Activated CD4-positive, alpha-beta T cell treated with anti-CD3 and anti-CD28 coated beads, Interleukin-2, amount 50 U/mL, for 4 hours (primary cell): Measurements from ENCODE around the gene TBCE.
A peak's percentile ranks its signal among the peaks of the same experiment; 100 is the strongest.

ENCODE experiments used
- DNase-seq, 2 experiments: peaks; one replicate each; pipeline ENCODE4 v3.0.0-alpha.2; 2020

TBCE gene

DNA sequence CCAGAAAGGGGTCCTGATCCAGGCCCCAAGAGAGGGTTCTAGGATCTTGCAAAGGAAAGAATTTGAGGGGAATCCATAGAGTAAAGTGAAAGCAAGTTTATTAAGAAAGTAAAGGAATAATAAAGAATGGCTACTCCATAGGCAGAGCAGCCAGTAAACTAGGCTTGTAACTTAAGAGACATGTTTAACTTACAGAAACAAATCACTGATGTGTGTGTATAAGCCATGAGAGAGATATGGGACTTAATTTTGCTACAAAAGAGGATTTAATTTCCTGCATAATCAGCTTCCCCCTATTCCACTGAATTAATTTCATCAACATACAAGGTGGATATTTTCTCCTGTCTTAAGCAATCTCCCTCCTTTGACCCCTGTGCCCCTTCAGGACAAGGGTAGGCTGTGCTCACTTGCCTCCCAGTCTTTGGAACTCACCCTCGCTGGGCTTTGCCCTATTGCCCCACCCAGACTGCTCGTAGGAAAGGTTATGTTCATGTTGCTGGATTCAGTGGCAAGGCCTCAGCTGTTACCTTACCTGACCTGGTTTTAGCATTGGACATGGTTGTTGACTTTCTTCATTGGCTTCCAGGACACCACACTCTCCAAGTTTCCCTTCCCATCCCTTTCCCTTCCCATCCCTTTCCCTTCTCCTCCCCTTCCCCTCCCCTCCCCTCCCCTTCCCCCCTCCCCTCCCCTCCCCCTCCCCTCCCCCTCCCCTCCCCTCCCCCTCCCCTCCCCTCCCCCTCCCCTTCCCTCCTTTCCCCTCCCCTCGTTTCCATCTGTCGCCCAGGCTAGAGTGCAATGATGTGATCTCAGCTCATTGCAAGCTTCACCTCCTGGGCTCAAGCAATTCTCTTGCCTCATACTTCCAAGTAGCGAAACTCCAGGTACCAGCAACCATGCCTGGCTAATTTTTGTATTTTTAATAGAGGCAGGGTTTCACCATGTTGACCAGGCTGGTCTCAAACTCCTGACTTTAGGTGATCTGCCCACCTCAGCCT, 44.6 kb downstream of the TBCE start:
- DNase-seq = no peak

DNA sequence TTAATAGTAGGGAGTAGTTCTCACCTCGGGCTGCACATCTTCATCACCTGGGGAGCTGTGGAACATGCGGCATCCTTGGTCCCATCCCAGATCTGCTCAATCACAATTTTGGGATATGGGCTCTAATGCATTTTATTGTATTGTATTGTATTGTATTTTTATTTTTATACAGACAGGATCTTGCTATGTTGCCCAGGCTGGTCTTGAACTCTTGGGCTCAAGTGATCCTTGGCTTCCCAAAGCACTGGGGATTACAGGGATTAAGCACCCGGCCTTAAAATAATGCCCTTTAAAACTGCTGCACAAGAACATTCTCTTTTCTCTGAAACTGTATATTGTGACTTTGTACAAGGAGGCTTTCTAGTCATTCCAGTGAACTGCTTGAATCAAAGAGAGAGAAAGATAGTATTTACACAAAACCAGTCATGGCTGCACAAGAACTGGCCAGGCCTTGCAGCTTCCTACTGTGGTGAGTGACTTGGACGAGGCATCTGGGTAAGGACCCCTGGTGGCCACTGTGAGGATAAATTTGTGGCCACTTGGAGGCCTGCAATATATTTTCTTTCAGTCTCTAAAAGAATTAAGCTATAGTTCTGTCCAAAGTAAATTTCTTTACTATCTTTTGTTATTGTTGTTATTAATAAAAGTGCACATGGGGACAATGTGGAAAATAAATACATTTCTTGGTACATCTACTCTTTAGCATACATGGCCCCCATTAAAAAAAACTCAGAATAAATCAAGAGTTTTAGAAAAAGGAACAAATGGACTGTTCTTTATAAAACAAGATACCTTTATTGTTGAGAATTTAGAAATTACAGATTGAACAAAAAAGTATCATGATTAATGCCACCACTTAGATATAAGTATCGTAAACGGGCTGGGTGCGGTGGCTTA, 48.0 kb downstream of the TBCE start:
- peak; percentile 46 to 51 for DNase-seq

DNA sequence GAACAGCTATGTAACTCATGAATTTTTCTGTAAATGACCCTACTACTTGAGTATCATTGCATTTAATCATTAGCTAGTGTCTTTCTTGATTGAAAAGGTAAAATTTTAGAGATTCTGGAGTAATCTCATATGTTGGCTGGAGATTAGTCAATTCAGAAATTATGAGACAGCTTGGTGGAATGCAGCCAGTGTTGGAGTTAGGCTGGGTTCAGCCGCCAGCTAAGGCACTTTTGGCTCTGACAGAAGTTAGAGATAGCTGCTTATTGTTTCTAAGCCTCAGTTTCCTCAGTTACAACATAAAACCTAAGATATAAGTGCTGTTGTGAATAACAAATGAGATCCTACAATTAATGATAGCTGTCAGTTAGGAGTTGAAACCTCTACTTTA, 49.4 kb downstream of the TBCE start:
- no peak for DNase-seq

DNA sequence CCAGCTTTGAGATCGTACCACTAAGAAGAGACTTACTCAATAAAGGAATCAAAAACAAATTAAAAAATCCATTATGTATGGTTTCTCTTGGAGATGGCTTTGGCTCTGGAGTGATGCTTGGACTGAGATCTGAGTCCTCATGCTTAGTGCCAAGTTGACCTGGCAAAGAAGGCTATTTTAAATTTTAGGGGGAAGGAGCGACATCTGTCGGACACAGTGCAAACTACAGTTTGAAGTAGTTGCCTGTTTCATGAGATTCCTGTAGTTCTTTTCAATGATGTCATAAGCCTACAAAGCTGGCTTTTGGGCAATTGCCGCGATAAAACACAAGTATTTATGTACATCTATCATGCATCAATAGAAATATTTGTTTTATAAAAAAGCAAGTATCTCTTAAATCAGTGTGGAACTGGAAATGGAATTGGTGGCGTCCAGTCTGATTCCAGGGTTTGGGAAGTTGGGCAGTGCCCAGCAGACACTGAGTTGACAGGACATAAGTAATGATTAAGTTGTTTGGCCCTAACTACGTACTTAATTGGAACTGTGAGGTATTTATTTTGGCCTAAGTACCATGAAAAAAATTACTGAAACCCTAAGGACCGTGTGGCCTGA, 50.0 kb downstream of the TBCE start:
- DNase-seq = peak; percentile 51 to 62

DNA sequence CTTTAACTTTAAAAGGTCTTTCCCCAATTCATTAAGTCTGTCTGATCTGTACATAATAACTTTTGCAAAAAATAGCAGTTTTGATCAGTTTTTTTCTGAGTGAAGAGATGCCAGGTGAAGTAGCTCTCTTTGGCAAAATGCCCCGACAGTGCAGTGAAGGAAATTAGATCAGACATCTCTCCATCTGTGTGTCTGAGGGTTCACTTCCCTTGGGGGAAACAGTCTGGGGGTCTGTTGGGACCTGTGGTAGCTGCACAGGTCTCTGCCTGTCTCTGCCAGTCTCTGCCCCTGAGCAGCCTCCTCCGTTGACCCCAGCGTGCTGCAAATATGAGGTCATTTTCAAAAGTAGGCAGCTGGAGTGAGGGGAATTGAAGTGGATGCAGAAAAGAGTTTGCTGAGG, 54.5 kb downstream of the TBCE start:
- no peak for DNase-seq

DNA sequence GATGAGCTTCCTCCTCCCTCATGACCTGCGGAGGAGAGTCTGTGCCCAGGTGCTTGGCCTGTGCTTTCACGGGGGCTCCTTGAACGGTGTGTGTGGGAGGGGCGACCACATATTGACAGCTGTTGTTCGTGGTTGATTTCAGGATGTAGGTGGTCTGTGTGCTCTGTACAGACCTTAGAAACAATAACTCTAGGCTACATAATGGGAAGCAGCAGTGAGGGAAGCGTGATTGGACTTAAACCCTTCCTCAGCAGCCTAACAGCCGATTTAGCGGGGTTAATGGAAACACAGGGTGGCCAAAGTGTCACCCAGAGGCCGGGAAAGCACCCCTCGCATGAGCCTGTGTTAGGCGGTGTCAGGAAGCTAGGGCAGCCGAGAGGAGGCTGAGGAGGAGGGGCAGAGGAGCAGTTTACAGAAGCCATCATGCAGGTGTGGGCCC, 56.0 kb downstream of the TBCE start:
- no peak for DNase-seq

DNA sequence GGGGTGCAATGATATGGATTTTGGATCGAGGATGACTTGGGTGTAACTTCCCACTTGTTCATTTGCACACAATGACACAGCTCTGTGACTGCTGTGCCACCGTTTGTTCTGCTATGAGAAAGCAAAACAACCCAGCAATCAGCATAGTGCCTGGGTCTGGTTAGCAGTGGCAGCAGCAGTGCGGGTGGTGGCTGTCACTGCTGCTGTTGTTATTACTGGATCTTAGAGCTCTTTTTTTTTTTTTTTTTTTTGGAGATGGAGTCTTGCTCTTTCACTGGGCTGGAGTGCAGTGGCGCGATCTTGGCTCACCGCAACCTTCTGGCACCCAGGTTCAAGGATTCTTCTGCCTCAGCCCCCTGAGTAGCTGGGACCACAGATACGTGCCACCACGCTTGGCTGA, 56.9 kb downstream of the TBCE start:
- DNase-seq = no peak

DNA sequence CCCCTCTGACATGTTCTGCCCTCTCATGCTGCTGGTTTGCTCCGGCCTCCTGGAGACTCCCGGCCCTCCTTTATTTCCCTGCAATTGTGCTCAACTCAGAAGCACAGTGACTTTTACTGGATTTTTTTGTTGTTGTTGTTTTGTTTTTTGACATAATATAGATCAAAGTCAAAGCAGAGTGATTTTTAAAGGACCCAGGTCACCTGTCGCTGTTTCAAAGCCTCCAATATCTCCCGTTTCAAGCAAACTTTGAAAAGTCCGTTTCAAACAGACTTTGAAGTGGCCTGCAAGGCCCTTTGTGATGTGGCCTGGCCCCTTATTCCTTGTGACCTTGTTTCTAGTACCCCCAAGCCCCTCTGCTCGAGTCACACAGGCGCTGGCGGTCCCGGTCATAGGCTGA, 58.1 kb downstream of the TBCE start:
- no peak for DNase-seq

DNA sequence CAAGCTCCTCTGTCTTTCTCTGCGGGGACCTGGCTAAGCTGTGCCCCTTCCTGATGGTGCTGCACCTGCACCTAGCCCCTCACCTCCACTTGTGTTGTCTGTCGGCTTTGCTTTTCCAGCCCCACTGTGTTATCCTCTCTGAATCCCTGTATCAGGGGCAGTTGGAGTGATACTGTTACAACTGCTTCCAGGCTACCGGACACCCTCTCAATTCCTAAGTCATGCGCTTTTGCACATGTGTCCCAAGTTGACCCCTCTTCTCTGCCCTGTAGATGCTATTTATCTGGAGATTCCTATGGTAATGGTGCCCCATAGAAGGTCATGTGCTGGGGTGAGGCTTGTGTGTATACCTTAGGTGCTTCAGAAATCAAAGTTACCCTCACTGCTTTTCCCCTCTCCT, 58.9 kb downstream of the TBCE start:
- DNase-seq = no peak

DNA sequence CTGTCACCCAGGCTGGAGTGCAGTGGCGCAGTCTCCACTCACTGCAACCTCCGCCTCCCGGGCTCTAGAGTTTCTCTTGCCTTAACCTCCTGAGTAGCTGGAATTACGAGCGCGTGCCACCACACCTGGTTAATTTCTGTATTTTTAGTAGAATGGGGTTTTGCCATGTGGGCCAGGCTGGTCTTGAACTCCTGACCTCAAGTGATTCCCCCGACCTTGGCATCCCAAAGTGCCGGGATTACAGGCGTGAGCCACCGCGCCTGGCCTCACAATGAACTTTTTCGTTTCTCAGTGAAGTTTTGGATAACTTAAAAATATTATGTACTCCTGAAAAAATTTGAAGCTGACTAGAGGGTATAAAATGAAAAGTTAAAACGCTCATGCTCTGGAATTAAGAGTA, 59.5 kb downstream of the TBCE start:
- DNase-seq = no peak

DNA sequence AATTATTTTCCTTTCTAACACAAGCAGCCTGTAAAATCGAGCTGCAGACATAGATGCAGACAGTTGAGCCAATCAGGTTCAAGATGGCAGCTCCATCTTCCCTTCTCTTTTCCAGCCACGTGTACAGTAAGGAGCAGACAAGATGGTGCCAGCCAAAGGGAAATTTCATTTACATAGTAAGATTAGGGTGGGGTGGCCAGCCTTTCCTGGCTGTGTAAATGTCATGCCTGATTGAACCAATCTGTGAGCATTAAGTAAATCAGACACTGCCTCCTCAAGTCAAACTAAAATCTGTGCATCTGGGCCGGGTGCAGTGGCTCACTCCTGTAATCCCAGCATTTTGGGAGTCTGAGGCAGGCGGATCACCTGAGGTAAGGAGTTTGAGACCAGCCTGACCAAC, 60.2 kb downstream of the TBCE start:
- no peak for DNase-seq

DNA sequence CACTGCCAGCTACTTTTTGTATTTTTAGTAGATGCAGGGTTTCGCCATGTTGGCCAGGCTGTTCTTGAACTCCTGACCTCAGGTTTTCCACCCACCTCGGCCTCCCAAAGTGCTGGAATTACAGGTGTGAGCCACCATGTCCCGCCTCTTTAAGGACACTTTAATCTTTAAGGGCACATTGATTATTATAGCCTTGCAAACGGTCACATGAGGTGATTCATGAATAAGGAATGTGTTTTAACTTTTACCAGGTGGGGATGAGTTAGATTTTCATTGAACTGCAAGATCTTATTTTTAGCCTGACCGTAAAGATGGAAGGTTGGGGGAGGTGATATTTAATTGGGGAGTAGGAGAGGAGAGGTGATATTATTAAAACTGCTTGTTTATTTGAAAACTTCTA, 61.9 kb downstream of the TBCE start:
- DNase-seq = no peak

DNA sequence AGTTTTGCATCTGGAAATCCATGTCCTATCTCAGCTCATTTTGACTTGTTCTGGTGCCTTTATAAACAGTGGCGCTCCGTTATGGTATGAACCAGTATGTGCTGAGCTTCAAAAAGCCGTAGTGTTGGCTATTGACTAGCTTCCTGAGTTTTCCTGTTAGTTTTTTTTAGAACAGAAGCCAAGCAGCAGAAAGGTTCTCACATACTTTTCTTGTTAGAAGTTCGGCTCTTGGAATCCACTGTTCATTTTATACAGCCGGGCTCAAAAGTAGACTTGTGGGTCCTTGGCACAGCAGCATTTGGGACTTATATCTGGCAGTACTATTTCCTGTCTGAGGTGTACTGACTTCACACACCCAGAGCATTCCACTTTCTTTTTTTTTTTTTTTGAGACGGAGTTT, 63.8 kb downstream of the TBCE start:
- DNase-seq = no peak

DNA sequence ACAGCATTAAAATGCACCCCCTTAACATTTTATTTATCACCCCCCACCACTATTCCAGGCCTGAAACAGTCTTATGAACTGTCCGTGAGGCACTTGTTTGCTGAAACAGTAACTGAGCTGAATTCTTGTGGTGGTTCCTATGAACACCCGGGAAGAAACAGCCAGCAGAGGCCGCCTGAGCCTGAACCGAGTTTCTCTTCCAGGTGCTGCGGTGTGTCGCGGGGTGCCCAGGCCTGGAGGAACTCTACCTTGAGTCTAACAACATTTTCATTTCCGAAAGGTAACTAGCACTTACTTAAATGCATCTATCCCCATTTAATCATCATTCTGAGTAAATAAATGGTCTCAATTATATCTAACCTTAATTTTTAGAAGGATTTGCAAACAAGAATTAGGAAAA, 66.8 kb downstream of the TBCE start:
- no peak for DNase-seq

DNA sequence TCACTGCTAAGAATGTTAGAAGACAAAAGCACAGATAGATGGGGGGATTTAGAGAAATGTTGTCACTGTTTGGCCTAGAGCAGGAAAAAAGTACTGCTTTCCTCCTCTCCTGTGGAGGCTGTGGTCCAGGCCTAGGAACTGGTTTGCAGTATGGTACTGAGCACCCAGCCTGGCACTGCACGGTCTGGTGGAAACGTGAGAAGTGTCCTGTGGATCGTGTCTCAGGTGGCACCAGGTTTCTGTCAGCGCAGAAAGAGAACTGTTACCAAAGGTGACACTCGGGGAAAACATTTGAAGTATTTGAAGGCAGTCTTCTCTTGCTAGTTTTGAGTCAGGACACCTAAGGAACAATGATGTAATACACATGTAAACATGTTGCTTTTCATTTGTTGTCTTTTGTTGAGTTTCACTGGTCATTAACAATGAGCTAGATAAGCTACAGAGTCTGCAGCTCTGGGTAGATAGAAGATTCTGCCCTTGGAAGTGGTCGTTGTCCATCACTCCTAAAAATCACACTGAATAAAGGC, 74.0 kb downstream of the TBCE start:
- no peak for DNase-seq

DNA sequence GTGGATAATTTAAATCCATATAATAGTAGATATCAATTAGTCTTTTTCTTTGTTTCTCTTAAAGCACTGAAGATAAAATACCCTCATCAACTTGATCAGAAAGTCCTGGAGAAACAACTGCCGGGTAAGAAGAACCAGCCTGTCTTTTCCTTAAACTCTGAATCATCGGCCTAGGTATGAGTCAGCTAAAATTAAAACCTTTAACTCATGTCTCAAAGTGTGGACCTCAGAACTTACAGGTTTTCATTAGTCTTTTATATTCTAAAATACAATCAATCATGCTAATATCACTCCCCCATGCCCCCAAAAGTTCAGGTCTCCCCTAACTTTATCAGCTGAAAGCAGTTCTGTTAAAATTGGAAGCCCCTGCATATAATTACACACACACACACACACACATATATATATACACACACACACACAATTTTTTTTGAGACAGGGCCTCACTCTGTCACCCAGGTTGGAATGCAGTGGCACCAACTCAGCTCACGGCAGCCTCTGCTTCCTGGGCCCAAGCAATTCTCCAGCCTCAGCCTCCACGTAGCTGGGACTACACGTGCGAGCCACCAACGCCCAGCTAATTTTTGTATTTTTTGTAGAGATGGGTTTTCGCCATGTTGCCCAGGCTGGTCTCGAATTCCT, 75.7 kb downstream of the TBCE start:
- DNase-seq = no peak

DNA sequence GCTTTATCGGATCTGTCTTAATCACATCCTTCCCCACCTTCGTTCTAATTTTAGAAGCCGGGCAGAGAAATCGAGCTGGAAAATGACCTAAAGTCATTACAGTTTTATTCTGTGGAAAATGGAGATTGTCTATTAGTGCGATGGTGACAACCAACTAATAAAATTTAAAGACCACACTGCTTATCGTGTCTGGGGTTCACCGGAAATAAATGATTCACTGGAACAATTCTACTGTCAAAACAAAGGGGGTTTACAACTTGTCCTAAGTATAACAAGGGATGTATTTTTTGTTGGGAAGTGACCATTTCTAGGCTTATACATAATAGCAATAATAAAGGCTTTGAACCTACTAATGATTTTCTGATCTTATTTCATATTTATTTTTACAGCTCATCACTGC, 81.4 kb downstream of the TBCE start:
- no peak for DNase-seq

DNA sequence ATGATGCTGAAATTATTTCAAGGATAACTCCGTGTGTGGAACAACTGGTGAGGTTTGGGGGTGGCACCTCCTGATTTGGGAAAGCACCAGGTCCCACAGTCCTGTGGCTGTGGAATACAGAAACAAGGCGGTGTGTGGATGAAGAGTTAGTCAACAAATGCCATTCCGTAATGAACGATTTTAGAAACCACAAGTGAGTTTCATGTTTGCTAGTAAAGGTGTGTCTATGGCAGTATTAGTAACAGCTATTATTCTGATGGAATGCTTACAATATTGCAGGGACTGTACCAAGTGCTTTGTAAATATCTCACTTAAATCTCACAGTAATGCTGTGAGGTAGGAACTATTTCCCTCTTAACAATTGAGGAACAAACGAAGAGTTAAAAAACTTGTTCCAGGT, 83.2 kb downstream of the TBCE start:
- no peak for DNase-seq

DNA sequence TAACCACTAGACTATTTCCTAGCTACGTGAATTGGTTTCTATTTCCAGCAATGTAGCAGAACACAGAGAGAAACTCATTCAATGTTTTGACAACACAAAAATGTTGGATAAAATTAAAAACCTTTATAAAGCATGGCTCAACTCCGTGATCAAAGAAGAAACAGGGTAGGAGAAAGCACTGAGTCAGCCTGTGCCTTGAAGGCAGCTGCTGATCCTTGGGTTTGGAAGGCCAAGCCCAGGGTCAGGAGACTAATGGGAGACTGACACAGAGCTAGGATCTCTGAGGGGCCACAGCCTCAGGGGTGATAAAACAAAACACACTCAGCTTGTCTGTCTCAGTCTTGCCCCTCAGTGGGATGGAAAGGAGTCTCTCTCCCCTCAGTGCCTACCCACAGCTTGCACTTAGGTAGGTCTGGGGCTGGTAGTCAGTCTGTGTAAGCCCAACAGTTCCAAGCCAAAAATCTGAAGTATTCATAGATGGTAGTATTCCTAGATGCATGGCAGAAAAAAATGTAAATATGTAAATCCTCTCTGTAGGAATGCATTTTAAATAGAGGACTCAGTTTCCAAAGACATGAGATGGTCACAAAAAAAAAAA, 83.8 kb downstream of the TBCE start:
- no peak for DNase-seq

DNA sequence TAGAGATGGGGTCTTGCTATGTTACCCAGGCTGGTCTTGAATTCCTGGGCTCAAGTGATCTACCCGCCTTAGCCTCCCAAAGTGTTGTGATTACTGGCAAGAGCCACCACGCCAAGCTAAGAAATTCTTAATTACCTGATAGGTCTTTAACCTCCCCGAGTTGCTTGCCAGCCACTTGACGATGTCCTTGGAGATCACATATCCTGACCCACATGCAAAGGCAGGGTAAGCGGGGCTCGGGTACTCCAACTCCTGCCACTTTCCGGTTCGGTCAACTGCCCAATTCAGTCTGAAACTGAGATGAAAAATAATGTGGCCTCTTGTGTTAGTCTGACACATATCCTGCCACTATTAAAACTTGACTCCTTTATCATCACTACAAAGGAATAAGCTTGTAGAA, 86.8 kb downstream of the TBCE start:
- DNase-seq = no peak

DNA sequence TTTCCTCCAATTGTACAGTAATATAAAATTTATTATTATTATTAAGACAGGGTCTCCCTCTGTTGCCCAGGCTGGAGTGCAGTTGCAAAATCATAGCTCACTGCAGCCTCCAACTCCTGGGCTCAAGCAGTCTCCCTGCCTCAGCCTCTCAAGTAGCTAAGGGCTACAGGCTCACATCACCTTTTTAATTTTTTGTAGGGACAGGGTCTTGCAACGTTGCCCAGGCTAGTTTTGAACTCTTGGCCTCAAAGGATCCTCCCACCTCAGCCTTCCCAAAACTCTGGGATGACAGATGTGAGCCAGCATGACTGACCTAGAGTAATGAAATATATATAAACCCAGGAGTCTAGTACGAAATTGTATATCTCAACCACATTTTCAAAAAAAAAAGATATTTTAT, 87.9 kb downstream of the TBCE start:
- DNase-seq = no peak

DNA sequence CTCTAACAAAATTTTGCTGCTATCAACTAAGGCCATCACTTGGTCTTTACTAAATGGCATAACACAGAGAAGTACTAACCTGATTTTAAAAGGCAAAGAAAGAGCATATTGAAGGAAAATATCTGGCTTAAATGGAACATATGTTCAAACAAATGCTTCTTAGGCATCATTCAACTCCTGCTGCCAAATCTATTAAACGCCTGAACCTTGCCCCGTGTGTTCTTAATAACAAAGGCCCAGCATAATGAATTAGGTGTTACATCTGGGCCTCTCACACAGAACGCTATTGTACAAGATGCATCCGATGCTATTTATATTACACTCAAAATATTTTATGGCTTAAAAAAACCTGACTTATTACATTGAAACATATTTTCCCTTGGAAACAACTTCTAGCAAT, 88.6 kb downstream of the TBCE start:
- DNase-seq = no peak
